ENCODE results near the gene MSRB3.

DNA sequence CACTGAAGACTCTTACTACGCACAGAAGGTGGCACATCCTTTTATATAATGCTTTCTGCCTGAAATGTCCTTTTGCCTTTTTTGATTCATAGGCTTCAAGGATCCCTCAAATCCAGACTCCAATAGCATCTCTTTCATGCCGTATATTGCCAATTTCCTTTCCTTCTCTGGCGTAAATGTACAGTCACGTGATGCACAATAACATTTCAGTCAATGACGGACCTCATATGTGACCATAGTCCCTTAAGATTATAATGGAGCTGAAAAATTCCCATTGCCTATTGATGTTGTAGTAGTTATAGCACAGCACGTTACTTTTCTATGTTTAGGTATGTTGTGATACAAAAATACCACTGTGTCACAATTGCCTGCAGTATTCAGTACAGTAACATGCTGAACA lies 196.3 kb downstream of the MSRB3 start:
- TF ChIP-seq POLR2AphosphoS5 (IDR thresholded peaks at IDR 0.05) (no peak), POLR2A (IDR thresholded peaks at IDR 0.05) (no peak)

Measured in breast epithelium (tissue), 3 donors.